ENCODE measurements around the gene ZNF396. TPM values are rescaled to one million over a fixed set of nuclear protein-coding genes. Genes with fewer than 3 reads are reported as not detected.

Gene ZNF396
- total and polyA plus RNA-seq, 9 of the 15 experiments (the other 6 are each of a cell fraction or from before 2014, with no cell fraction given): 0.73 to 2.3 (median 1.9) TPM

GRCh38 chr18:35376742-35377695, at the start of gene ZNF396 (continued):
- TF ChIP-seq ZBTB40 (IDR thresholded peaks at IDR 0.05): peak; percentile 94
- no peak for TF ChIP-seq ZBTB40 (CRISPR knock-in tag; IDR thresholded peaks at IDR 0.05)
- TF ChIP-seq PCBP1 (IDR thresholded peaks at IDR 0.05; ENCODE audit: low read depth, low read length, poor library complexity, severe bottlenecking): peak; percentile 94
- no peak for TF ChIP-seq ARID3B (CRISPR knock-in tag; IDR thresholded peaks at IDR 0.05; ENCODE audit: borderline replicate concordance)

Data from K562 (cell line).